HFF-Myc (cell line): ENCODE results near the gene AKT3.

Experiments used
- DNase-seq: peaks from one replicate; pipeline ENCODE4 v3.0.0-alpha.2; 2011; ENCODE audit warnings: low read depth; ENCODE audit errors: extremely low read depth
- H3K4me3 ChIP-seq: replicated peaks from 2 replicates; pipeline ENCODE4 v1.5.1; 2011; ENCODE audit warnings: low read depth, mild to moderate bottlenecking, control low read depth, low read length
- CTCF ChIP-seq: IDR thresholded peaks from 2 replicates; pipeline ENCODE4 v1.5.1; 2012; ENCODE audit warnings: mild to moderate bottlenecking, low read depth, low read length, control low read depth; ENCODE audit errors: missing control alignments

Gene AKT3

GRCh38 chr1:243734308-243734695 lies 115.7 kb downstream of the AKT3 start:
- no peak overlapping the region for H3K4me3 ChIP-seq
- DNase-seq: no peak
- TF ChIP-seq CTCF: no peak

- no peak for DNase-seq
- H3K4me3 ChIP-seq: no peak overlapping the region
- no peak for TF ChIP-seq CTCF
Observed at GRCh38 chr1:243733670-243734307, 116.3 kb downstream of the AKT3 start.

GRCh38 chr1:243732637-243733036 lies 117.4 kb downstream of the AKT3 start:
- no peak for TF ChIP-seq CTCF
- no peak for DNase-seq
- H3K4me3 ChIP-seq: no peak overlapping the region

- no peak overlapping the region for H3K4me3 ChIP-seq
- DNase-seq: no peak
- no peak for TF ChIP-seq CTCF
Observed at GRCh38 chr1:243731974-243732625, 117.9 kb downstream of the AKT3 start.

- no peak overlapping the region for H3K4me3 ChIP-seq
- no peak for TF ChIP-seq CTCF
- no peak for DNase-seq
Observed at GRCh38 chr1:243731301-243731891, 118.6 kb downstream of the AKT3 start.

- DNase-seq: no peak
- no peak for TF ChIP-seq CTCF
- no peak overlapping the region for H3K4me3 ChIP-seq
Observed at GRCh38 chr1:243730487-243731150, 119.4 kb downstream of the AKT3 start.
